ENCODE data around the gene MRPL42.

DNA sequence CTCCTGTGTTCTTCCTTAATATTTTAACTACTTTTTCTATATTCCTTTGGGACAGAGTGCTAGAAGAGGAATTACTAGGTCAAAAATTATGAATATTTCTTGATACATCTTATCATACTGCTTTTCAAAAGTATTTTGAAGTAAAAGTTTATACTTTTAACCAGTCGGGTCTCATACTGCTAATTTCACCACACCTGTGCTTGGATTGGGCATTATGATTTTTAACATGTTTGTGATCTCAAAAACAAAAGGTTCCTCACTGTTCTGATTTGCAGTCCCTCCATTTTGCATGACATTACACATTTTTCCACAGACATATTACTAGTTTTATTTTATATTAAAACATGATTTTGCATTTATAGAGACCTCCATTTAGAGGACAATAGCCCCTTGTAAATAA is 32.9 kb downstream of the MRPL42 start:
- TF ChIP-seq, protein P1, sequence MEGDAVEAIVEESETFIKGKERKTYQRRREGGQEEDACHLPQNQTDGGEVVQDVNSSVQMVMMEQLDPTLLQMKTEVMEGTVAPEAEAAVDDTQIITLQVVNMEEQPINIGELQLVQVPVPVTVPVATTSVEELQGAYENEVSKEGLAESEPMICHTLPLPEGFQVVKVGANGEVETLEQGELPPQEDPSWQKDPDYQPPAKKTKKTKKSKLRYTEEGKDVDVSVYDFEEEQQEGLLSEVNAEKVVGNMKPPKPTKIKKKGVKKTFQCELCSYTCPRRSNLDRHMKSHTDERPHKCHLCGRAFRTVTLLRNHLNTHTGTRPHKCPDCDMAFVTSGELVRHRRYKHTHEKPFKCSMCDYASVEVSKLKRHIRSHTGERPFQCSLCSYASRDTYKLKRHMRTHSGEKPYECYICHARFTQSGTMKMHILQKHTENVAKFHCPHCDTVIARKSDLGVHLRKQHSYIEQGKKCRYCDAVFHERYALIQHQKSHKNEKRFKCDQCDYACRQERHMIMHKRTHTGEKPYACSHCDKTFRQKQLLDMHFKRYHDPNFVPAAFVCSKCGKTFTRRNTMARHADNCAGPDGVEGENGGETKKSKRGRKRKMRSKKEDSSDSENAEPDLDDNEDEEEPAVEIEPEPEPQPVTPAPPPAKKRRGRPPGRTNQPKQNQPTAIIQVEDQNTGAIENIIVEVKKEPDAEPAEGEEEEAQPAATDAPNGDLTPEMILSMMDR (conservative IDR thresholded peaks at IDR 0.05; ENCODE audit: low read depth, low read length), result no peak
- TF ChIP-seq EZH2 (IDR thresholded peaks at IDR 0.05; ENCODE audit: low read length, unreplicated experiment) (no peak), EZH2phosphoT487 (IDR thresholded peaks at IDR 0.05; ENCODE audit: borderline replicate concordance, low read length) (no peak)

All from PC-3 (cell line).